ENCODE results near the gene GNG14.

GNG14 gene

GRCh38 chr19:12655546-12655945 is 32.3 kb upstream of the GNG14 start:
- no peak for DNase-seq
- H3K4me3 ChIP-seq (ENCODE audit: low read depth, low read length), result no peak overlapping the region
- H3K36me3 ChIP-seq, result peaks cover 3% of the 10 kb centered on the region; the same call in 1 of the 2 replicates
- no peaks in the 10 kb centered on the region for H3K27me3 ChIP-seq
- TF ChIP-seq CTCF (IDR thresholded peaks at IDR 0.05; ENCODE audit: low read depth, low read length), result no peak
- H3K9me3 ChIP-seq, result no peaks in the 10 kb centered on the region
- no peaks in the 10 kb centered on the region for H3K4me1 ChIP-seq

- no peak for DNase-seq
- Histone ChIP-seq H3K36me3 (peaks cover 3% of the 10 kb centered on the region; the same call in 1 of the 2 replicates), H3K4me3 (ENCODE audit: low read depth, low read length) (no peak overlapping the region), H3K4me1 (no peaks in the 10 kb centered on the region), H3K9me3 (no peaks in the 10 kb centered on the region), H3K27me3 (no peaks in the 10 kb centered on the region)
- no peak for TF ChIP-seq CTCF (IDR thresholded peaks at IDR 0.05; ENCODE audit: low read depth, low read length)
These were observed 30.8 kb upstream of the GNG14 start for GRCh38 chr19:12656899-12657571.

- no peak for DNase-seq
- Histone ChIP-seq H3K36me3 (peaks cover 3% of the 10 kb centered on the region; the same call in 1 of the 2 replicates), H3K4me1 (no peaks in the 10 kb centered on the region), H3K27me3 (no peaks in the 10 kb centered on the region), H3K9me3 (no peaks in the 10 kb centered on the region), H3K4me3 (ENCODE audit: low read depth, low read length) (no peak overlapping the region)
- 0 out of 2 replicates have a peak, but pooled peaks have one; percentile 8 for TF ChIP-seq CTCF (IDR thresholded peaks at IDR 0.05; ENCODE audit: low read depth, low read length)
These were observed 29.8 kb upstream of the GNG14 start for GRCh38 chr19:12657966-12658365.

GRCh38 chr19:12660980-12661379 is 26.8 kb upstream of the GNG14 start:
- no peak for DNase-seq
- no peaks in the 10 kb centered on the region for H3K4me1 ChIP-seq
- H3K9me3 ChIP-seq, result no peaks in the 10 kb centered on the region
- H3K4me3 ChIP-seq (ENCODE audit: low read depth, low read length), result no peak overlapping the region
- H3K27me3 ChIP-seq, result no peaks in the 10 kb centered on the region
- no peak for TF ChIP-seq CTCF (IDR thresholded peaks at IDR 0.05; ENCODE audit: low read depth, low read length)
- H3K36me3 ChIP-seq, result peaks cover 7% of the 10 kb centered on the region; the same call in 1 of the 2 replicates

- no peaks in the 10 kb centered on the region for H3K9me3 ChIP-seq
- H3K27me3 ChIP-seq, result no peaks in the 10 kb centered on the region
- no peak overlapping the region for H3K4me3 ChIP-seq (ENCODE audit: low read depth, low read length)
- DNase-seq, result peak; percentile 64
- peaks cover 12% of the 10 kb centered on the region; the same call in 1 of the 2 replicates for H3K36me3 ChIP-seq
- TF ChIP-seq CTCF (IDR thresholded peaks at IDR 0.05; ENCODE audit: low read depth, low read length), result no peak
- no peaks in the 10 kb centered on the region for H3K4me1 ChIP-seq
These were observed 23.2 kb upstream of the GNG14 start for GRCh38 chr19:12664406-12665280.

- Histone ChIP-seq H3K27me3 (no peaks in the 10 kb centered on the region), H3K36me3 (peaks cover 12% of the 10 kb centered on the region; the same call in 1 of the 2 replicates), H3K9me3 (no peaks in the 10 kb centered on the region), H3K4me1 (no peaks in the 10 kb centered on the region), H3K4me3 (ENCODE audit: low read depth, low read length) (no peak overlapping the region)
- TF ChIP-seq CTCF (IDR thresholded peaks at IDR 0.05; ENCODE audit: low read depth, low read length), result no peak
- no peak for DNase-seq
These were observed 22.6 kb upstream of the GNG14 start for GRCh38 chr19:12665281-12665573.
